Prostate gland (tissue), 2 donors: ENCODE results near the gene KIAA1191.

Experiments used
- CTCF ChIP-seq, 4 experiments: fragments of 200-600 bp in 2 of 4; fragments of 450-650 bp in 2 of 4; sonication (generic) in 2 of 4; IDR thresholded peaks; 1 replicate in 3 of 4; 2 replicates in 1 of 4; pipeline ENCODE4 v1.5.1; 2016 to 2019; ENCODE audit warnings: antibody characterized with exemption in 4 of 4, mild to moderate bottlenecking in 2 of 4, moderate library complexity in 2 of 4
- POLR2A ChIP-seq: fragments of 450-650 bp; IDR thresholded peaks from one replicate; pipeline ENCODE4 v1.6.1; 2016; ENCODE audit warnings: antibody characterized with exemption, mild to moderate bottlenecking

GRCh38 chr5:176350416-176350815 is 11.1 kb downstream of the KIAA1191 start:
- TF ChIP-seq CTCF (IDR thresholded peaks at IDR 0.05) (no peak), POLR2A (no peak)
